GM18861 (cell line): ENCODE results near the gene NF1.

Source experiments
- ATAC-seq: cut with Tn5 transposase; IDR thresholded peaks from one replicate; pipeline ENCODE4 v1.9.1; 2021; ENCODE audit not compliant: unreplicated experiment

The NF1 gene

DNA sequence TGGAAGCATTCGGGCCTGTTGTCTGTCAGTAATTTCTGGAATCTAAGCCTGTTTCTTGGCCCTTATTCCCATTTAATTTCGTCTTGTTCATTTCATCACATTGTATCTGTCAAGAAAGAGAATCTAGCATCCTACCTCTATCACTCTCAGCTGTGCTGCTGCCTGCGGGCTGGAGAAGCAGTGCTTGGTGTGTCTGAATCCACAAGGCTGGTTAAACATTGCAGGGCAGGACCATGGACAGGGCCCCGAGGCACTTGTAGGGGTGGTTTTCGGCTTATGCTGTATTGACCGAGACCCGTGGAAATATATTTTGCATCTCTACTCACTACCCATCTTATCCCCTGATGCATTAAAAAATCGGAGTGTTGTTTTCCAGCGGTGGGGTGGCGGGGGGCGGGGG lies 299.8 kb downstream of the NF1 start:
- no peak for ATAC-seq

DNA sequence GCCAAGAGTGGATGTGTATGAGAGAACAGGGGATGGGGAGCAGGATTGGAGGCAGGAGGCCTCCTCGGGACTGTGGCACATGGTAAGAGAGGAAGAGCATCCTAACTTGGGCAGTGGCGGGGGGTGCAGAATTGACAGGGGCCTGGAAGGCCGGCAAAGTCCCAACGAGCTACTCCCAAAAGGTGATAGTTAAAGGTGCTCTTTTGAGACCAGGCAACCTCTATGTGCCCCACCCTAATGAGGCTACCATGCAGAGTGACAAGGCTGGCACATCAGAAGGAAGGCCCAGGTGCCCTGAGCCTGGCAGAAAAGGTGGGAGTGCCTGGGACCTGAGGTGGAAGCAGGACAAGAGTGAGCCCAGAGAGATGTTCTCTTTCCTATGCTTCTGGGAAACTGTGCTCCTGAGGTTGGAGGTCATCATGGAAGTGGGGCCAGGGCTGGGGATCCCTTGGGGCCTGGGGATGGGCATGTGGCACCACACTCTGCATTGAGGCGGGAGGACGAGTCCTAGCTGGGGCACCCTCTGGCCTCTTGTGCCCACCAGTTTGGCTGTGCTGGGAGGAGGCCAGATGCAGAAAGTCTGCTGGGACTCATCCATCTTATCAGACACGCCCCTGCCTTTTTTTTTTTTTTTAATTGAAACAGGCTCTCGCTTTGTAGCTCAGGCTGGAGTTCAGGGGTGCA lies 302.6 kb downstream of the NF1 start:
- ATAC-seq: no peak

DNA sequence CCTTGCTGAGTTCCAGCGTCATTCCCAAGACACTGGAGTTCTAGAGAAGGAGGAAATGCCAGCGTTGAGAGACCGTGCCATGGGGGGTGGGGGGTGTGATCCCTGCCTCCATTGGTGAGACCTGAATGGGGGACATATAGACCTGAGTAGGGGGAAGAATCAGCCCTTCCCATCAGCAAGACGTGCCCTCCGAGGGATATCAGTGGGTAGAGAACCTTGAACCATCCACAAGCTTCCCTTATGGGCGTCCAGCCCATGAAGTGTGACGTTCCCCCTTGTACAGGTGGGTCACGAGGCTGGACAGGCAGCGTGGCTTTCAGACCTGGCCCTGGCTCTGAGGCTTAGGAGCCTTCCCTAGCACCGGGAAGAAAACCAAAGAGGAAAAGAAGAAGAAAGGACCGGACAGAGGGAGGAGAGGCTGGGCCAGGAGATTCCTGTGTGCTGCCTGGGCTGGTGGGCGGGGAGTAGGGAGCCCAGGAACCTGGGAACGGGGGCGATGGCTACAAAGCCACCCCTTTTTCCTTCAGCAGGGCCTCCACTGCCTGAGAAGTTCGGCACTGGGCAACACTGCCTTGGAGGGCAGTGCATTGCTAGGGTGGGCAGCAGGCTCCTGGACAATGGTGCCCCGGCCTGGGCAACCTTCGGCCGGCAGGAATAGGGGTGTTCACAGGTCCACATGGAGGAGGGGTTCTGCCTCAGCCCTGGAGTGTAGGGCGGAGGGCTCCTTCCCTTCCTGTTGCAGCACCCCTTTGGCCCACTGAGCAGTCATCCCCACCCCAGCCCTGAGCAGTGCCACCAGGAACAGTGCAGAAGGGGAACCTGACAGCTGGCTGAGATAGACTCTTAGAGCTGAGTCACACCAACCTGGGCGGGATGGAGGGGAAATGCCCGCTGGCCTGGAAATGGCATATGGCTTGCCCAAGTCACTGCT lies 303.9 kb downstream of the NF1 start:
- no peak for ATAC-seq

DNA sequence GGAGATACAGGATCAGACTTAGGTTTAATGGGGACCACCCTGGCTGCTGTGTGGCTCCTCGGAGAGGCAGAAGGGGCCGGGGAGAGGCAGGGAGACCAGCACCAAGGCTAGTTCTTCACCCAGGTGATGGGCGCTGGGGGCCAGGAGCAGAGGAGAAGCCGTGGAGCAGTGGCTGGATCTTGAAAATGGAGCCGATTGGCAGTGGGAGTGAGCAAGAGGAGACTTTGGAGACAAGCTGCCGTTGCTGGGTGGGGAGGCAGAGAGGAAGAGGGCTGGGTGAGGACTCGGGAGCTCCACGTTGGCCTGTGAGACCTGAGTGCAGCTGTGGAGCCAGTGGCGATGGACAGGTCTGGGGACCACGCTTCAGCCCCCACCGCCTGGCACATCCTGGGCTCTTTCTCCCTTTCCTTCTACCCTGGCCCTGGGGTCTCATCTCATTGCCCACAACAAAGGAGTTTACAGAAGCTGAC lies 305.7 kb downstream of the NF1 start:
- no peak for ATAC-seq

DNA sequence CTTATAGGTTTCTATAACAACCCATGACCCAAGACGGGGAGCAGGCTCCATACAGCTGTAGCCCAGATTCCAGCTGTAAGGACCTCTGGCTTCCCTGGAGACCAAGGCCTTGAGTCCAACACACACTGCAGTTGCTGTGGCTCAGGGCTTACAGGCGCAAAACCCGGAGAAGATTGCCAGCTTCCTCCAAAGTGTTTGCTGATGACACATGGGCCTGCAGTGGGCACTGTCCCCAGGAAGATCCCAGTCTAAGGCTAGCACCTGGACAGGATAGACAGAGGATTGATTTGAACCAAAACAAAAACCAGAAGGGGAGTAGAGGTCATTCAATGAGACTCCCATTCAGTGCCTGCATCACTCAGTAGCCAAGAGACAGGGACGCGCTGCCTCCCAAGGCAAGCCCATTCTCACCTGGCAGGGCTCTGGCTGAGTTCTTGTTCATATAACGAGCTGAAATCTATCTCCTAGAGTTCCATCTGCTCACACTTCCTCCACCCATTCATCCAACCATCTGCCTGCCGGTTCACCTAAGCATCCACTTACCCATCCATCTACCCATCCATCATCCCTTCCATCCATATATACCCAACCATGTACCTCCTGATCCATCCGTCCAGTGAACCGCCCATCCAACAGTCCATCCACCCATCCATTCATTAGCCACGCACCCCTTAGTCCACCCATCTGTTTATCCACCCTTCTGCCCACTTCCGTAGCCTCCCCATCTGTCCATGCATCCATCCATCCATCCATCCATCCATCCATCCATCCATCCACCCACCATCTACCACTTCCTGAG lies 306.9 kb downstream of the NF1 start:
- ATAC-seq: no peak

DNA sequence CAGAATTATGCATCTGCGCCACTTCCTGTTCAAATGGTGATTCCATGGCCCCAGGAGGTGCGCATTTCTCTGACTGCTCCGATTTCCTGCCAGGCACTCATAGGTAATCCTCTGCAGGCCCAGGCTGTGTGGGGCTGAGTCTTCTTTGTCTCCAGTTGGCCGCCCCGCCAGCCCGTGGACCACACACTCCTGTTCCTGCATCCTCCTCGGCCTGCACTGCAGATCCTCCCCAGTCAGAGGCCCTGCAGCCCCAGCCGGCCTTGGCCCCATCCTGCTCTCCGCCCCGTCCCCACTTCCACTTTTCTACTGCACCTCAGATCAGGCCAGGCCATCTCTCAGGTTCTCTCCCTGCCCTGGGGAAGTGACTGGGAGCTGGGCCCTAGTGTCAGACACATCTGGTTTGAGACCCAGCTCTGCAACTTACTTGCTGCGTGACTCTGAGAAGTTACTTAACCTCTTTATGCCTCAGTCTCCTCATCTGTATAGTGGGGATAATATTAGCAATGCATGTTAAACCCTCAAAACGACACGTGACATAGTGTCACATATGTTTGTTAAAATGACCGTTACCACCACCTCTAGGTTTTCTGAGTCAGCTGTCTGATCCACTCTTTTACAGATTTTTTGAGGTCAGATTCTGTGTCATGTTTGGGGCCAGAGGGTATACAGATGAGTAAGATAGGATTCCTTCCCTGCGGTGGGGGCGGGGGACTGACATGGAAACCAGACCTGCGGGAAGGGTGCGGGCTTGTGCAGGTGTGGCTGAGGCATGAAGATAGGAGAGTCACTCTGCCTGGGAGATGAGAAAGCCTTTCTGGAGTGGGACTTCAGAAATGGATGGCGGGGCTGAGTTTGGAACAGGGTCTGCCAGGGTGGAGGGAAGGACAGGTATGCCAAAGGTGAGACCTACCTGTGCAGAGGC lies 309.5 kb downstream of the NF1 start:
- no peak for ATAC-seq

DNA sequence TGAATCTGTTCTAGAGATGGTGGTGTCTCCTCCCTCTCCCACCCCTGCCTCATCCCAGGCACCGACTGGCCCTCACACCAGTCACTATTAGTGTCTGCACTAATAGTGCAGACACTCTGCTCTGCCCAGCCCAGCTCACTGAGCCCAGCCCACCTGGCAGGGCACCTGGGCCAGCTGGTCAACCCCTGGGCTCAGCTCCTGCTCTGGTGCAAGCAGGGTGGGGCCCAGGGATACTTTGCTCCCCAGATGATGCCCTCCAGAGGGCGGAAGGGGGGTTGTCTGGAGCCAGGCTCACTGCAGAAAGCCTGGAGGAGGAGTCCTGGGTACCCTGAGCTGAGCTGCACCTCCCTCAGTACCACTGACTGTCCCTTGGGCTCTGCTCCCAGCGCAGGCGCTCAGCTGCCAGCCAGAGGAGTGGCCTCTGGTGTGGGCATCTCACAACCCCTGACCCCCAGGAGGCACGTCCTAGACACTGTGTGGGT lies 311.2 kb downstream of the NF1 start:
- no peak for ATAC-seq

DNA sequence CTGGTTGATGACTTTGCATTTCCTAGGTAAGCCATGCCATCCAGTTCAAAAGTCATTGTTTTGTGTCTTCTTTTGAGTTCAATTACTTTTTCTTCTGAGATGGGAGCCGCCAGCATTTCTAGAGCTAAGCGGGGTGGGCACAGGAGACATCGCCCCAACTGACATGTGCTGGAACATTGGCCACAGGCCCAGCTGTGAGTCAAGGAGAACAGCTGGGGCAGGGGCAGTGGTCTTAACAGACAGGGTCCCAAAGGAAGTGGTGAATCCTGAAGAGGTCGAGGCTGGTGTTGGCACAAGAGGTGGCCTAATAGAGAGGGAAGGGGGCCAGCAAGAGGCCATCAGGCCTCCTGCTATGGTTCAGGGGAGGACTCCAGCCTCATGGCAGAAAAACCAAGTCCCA lies 313.8 kb downstream of the NF1 start:
- no peak for ATAC-seq

DNA sequence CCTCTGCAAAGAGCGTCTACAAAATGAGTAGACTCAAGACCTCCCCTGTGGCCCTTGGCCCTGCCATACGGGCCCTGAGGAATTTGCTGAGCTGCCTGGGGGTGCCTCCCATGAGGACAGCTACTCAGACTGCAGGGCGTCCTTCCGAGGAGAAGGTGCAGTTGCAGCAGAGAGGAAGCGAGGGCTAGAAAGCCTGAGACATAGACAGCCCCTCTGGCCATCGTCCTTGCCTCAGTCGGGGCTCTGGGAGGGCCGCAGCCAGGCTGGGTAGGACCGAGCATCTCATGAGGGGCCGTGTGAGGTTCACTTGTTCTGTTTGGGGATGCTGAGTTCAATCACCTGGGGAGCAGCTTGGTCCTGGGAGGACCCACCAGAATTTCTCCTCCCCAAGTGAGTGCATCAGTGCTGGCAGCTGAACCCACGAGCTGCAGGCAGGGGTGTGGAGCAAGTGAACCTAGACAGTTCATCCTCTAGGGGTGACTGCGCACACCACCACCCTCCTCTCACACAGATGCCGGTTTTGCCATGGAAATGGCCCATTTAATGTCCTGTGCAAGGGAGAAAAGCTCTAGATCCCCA lies 317.0 kb downstream of the NF1 start:
- ATAC-seq: no peak

DNA sequence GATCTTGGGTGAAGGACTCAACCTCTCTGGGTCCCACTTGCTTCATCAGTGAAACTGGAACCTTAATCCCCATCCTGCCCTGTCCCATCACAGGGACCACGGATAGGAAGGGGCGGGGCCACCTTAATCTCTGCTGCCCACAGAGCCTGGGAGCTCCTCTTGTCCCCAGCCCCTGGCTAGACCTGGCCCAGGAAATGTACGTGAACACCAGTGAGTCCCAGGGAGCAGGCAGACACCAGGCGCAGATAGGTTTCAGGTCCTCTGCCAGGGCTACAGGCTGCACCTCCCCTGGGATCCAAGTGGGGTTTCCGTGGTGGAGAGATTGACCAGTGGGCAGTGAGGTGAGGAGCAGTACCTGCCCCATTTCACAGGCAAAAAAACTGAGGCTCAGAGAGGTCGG lies 317.7 kb downstream of the NF1 start:
- ATAC-seq: no peak

DNA sequence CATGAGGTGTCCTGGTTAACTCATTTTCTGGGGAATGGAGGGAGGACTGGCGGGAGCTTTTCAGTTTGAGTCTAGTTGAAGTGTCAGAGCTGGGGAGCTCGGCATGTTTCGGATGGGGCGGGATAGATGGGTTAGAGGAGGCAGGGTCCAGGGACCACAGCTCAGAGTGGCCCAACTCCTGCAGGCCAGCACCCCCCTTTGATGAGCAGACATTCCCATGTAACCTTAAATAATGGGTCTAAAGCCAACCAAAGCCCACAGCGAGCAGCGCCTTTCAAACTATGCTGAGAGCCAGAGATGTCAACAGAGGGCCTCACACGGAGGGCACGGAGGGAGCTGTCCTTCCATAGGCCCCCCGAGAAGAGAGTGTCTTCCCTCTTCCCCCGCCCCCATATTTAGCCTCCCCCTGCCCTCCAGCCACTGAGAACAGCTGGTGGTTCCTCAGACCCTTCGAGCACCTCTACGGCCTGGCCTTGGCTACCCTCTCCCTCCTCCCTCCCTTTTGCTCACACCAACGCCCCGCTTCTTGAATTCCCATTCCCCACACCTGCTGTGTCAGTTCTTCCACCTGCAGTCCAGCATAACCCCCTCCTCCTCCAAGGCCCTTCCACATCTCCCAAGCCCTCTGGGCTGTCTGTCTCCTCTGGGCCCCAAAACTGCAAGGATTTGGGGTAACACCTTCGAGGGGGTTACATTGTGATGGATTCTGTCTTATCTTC lies 318.5 kb downstream of the NF1 start:
- no peak for ATAC-seq

DNA sequence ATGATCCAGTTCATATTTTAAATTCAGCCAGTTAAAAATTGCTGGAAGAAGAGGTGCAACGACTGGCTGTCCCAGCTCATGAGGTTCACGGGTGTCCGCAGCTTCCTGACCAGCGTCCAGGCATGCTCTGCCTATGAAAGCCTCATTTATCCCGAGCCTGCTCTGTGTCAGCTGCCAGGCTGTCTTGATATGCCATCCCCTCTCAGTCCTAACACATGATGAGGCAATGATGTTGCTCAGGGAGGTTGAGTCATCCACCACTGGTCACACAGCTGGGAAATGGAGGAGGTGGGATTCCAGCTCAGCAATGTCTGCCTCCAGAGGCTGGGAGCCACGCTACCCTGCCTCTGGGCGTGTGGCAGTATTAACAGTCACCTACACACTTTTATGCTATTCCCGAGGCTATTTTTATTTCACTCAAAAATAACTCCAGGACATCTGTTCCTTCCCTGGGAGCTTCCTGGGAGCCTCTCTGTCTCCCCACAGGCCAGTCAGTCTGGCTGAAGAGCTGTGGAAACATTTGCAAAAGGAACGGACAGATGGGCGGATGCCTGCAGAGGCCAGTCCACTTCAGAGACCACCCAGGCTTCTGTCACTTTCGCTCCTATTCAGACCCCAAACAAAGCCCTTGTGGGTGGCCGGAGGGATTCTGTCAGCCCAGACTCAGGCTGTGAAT lies 319.2 kb downstream of the NF1 start:
- ATAC-seq: no peak

DNA sequence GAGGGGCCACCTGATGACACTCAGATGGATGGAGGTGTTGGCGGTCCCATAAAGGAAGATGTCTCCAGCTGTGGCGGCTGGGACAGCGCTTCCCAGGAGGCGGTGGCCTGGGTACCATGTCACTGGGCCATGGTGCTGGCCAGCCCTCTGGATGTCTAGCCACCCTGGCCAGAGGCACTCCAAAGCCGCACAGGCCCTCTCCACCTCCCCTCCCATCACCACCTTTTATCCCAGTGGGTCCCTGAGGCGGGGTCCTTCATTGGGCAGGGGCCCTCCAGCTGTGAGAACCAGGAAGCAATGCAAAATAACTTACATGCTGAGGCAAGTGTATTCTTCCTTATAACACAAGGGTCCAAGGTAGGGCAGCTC lies 319.8 kb downstream of the NF1 start:
- ATAC-seq: no peak

DNA sequence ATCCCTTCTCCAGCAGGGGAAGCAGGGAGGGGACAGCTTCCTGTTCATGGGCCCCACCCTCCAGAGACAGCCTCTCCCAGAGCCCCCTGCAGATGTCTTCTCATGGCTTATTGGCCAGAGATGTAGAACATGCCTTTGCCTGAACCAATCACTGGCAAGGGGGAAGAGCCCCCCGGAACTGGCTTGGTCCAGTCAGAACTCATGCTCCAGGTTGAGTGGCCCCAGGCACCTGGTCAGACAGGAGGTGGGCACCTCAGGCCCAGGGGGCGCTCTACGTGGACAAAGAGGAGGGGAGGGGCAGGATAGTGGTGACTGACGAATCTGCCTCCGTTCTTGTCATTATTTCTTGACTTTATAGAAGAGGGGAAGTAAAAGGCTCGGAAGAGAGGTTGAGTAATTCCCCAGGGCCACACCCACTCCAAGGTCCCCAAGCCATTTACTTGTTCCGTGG lies 320.3 kb downstream of the NF1 start:
- no peak for ATAC-seq

DNA sequence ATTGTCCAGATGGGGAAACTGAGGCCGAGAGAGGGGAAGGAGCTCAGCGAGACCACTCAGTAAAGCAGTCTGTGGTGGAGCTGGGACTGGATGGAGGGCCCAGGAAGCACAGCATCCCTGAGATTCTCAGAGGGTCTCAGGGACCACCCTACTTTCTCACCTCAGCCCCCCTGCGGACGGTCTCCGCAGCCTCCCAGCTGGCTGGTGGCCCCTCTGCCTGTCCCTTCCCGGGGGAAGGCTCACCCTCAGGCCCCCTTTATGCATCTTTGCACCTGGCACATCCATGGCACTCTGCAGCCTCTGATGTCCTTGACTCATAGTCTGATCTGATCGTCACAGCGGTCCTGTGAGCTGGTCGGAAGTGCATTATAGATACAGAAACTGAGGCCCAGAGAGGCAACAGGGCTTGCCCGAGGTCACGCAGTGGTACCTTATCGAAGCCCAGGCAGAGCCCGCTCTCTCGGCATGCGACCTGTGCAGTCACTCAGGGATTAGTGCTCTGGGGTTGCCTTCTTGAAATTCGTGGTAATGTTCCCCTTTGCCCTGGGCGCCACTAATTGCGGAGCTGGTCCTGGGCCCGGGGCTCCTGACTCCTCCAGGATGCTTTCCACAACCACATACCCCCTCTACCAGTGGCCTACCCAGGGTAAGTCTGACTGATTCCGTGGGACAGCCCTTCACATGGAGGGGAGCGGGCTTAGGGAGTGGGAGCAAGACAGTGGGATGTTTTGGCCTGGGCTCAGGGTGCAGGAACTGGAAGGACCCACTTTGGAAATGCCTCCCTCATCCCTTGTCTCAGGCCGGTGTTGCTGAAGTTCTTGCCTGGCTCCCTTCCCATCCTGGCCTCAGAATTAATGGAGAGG lies 321.1 kb downstream of the NF1 start:
- no peak for ATAC-seq

DNA sequence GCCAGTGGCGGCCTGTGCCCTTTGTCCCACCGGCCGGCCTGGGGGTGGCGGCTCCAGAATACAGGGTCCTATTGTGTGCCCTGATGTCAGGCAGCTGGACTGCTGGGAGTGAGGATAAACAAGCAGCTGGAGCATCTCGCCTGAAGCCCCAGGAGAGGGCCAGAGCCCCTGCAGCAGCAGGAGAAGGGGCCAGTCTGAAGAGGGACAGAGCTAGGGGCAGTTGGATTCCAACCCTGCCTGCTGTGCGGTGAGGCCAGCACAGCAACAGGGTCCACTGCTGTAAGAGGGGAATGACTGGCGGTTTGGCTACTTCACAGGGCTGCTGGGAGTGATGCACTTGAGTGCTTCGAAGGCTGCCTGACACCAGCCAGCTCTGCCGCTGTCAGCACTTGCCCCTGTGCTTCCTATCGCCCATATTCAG lies 321.7 kb downstream of the NF1 start:
- no peak for ATAC-seq

DNA sequence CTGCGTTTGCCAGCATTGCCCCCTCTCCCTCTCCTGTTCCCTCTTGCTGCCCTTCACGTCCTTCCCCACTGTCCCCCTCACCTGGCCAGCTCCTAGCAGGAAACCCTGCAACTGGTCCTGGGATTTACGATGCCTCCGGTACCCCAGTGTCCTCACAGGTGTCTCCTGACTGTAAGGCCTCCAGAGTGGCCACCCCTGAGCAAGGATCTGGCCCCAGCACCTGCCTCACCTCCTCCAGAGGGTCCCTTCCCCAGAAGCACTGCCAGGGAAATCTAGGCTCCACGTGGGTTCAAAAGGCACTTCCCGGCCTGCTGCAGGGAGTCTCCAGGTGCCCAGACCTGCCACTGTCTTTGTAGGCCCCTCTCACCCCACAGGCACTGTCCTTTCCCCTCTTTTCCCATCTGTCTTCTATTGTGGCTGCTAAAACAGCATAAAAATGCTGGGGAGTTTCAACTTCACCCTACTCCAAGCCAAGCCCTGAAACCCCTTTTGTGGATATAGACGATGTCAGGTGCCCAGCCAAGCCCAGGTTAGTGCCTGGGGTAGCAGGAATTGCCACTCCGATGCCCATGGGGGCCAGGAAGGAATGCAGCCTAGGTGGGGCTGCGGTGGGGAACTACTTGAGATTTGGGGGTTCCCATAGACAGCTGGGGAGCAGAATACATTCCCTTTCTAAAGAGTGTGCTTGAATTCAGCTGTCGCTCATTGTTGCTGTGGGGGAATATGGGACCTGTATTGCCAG lies 322.4 kb downstream of the NF1 start:
- ATAC-seq: no peak
